ENCODE measurements around the gene PPP1CA.

The PPP1CA gene

GRCh38 chr11:67439321-67440228, 37.9 kb upstream of the PPP1CA start:
- Histone ChIP-seq H3K9ac (ENCODE audit: low read length) (no peak overlapping the region), H3K27me3 (ENCODE audit: control insufficient read depth, insufficient read depth, low read length) (no peaks in the 10 kb centered on the region), H3K4me1 (ENCODE audit: control insufficient read depth, low read depth, low read length) (no peaks in the 10 kb centered on the region), H3K4me3 (ENCODE audit: low read length) (no peak overlapping the region), H3K27ac (ENCODE audit: low read length) (no peak overlapping the region), H3K9me3 (ENCODE audit: control insufficient read depth, low read depth, low read length) (no peaks in the 10 kb centered on the region), H3K36me3 (ENCODE audit: control insufficient read depth, low read depth, low read length) (peaks cover 13% of the 10 kb centered on the region)

GRCh38 chr11:67438158-67438902, 36.7 kb upstream of the PPP1CA start:
- H3K9ac ChIP-seq (ENCODE audit: low read length) = no peak overlapping the region
- no peak overlapping the region for H3K4me3 ChIP-seq (ENCODE audit: low read length)
- H3K4me1 ChIP-seq (ENCODE audit: control insufficient read depth, low read depth, low read length) = no peaks in the 10 kb centered on the region

GRCh38 chr11:67437809-67438157, 36.1 kb upstream of the PPP1CA start:
- no peaks in the 10 kb centered on the region for H3K27me3 ChIP-seq (ENCODE audit: control insufficient read depth, insufficient read depth, low read length)
- no peak overlapping the region for H3K9ac ChIP-seq (ENCODE audit: low read length)
- H3K36me3 ChIP-seq (ENCODE audit: control insufficient read depth, low read depth, low read length) = peaks cover 28% of the 10 kb centered on the region
- H3K27ac ChIP-seq (ENCODE audit: low read length) = no peak overlapping the region
- no peaks in the 10 kb centered on the region for H3K4me1 ChIP-seq (ENCODE audit: control insufficient read depth, low read depth, low read length)
- H3K4me3 ChIP-seq (ENCODE audit: low read length) = no peak overlapping the region
- H3K9me3 ChIP-seq (ENCODE audit: control insufficient read depth, low read depth, low read length) = no peaks in the 10 kb centered on the region

More at GRCh38 chr11:67438158-67438902, 36.7 kb upstream of the PPP1CA start:
- Histone ChIP-seq H3K36me3 (ENCODE audit: control insufficient read depth, low read depth, low read length) (peaks cover 23% of the 10 kb centered on the region), H3K27me3 (ENCODE audit: control insufficient read depth, insufficient read depth, low read length) (no peaks in the 10 kb centered on the region), H3K9me3 (ENCODE audit: control insufficient read depth, low read depth, low read length) (no peaks in the 10 kb centered on the region), H3K27ac (ENCODE audit: low read length) (no peak overlapping the region)

- H3K4me1 ChIP-seq (ENCODE audit: control insufficient read depth, low read depth, low read length) = no peaks in the 10 kb centered on the region
- H3K27me3 ChIP-seq (ENCODE audit: control insufficient read depth, insufficient read depth, low read length) = no peaks in the 10 kb centered on the region
- no peak within 1 kb of the TSS for H3K9ac ChIP-seq (ENCODE audit: low read length)
- H3K36me3 ChIP-seq (ENCODE audit: control insufficient read depth, low read depth, low read length) = peaks cover 30% of the 10 kb centered on the region
- H3K9me3 ChIP-seq (ENCODE audit: control insufficient read depth, low read depth, low read length) = no peaks in the 10 kb centered on the region
- H3K4me3 ChIP-seq (ENCODE audit: low read length) = no peak within 1 kb of the TSS
- H3K27ac ChIP-seq (ENCODE audit: low read length) = peak within 1 kb of the TSS; percentile 30
These were observed 35.6 kb upstream of the PPP1CA start, which contains the start of gene PTPRCAP for GRCh38 chr11:67437082-67437808. Gene PTPRCAP (minus strand): TSS chr11:67437682. CDS start chr11:67437619, 63 bp downstream.

GRCh38 chr11:67436459-67437081, 34.9 kb upstream of the PPP1CA start:
- H3K9ac ChIP-seq (ENCODE audit: low read length) = no peak overlapping the region
- peak overlapping the region; percentile 30 for H3K27ac ChIP-seq (ENCODE audit: low read length)
- H3K36me3 ChIP-seq (ENCODE audit: control insufficient read depth, low read depth, low read length) = peaks cover 30% of the 10 kb centered on the region
- no peaks in the 10 kb centered on the region for H3K4me1 ChIP-seq (ENCODE audit: control insufficient read depth, low read depth, low read length)
- H3K9me3 ChIP-seq (ENCODE audit: control insufficient read depth, low read depth, low read length) = no peaks in the 10 kb centered on the region
- no peak overlapping the region for H3K4me3 ChIP-seq (ENCODE audit: low read length)
- H3K27me3 ChIP-seq (ENCODE audit: control insufficient read depth, insufficient read depth, low read length) = no peaks in the 10 kb centered on the region

GRCh38 chr11:67435727-67436458, 34.2 kb upstream of the PPP1CA start:
- Histone ChIP-seq H3K9ac (ENCODE audit: low read length) (no peak overlapping the region), H3K4me1 (ENCODE audit: control insufficient read depth, low read depth, low read length) (no peaks in the 10 kb centered on the region), H3K36me3 (ENCODE audit: control insufficient read depth, low read depth, low read length) (peaks cover 30% of the 10 kb centered on the region), H3K9me3 (ENCODE audit: control insufficient read depth, low read depth, low read length) (no peaks in the 10 kb centered on the region), H3K27ac (ENCODE audit: low read length) (no peak overlapping the region), H3K27me3 (ENCODE audit: control insufficient read depth, insufficient read depth, low read length) (no peaks in the 10 kb centered on the region), H3K4me3 (ENCODE audit: low read length) (no peak overlapping the region)

GRCh38 chr11:67435031-67435726, 33.5 kb upstream of the PPP1CA start:
- Histone ChIP-seq H3K27me3 (ENCODE audit: control insufficient read depth, insufficient read depth, low read length) (no peaks in the 10 kb centered on the region), H3K4me1 (ENCODE audit: control insufficient read depth, low read depth, low read length) (no peaks in the 10 kb centered on the region), H3K9ac (ENCODE audit: low read length) (no peak overlapping the region), H3K9me3 (ENCODE audit: control insufficient read depth, low read depth, low read length) (no peaks in the 10 kb centered on the region), H3K4me3 (ENCODE audit: low read length) (no peak overlapping the region), H3K36me3 (ENCODE audit: control insufficient read depth, low read depth, low read length) (peaks cover 24% of the 10 kb centered on the region), H3K27ac (ENCODE audit: low read length) (no peak overlapping the region)

GRCh38 chr11:67434395-67434881, 32.8 kb upstream of the PPP1CA start:
- no peak overlapping the region for H3K4me3 ChIP-seq (ENCODE audit: low read length)
- no peaks in the 10 kb centered on the region for H3K27me3 ChIP-seq (ENCODE audit: control insufficient read depth, insufficient read depth, low read length)
- H3K27ac ChIP-seq (ENCODE audit: low read length) = no peak overlapping the region
- no peaks in the 10 kb centered on the region for H3K4me1 ChIP-seq (ENCODE audit: control insufficient read depth, low read depth, low read length)
- no peak overlapping the region for H3K9ac ChIP-seq (ENCODE audit: low read length)
- H3K36me3 ChIP-seq (ENCODE audit: control insufficient read depth, low read depth, low read length) = peaks cover 24% of the 10 kb centered on the region
- H3K9me3 ChIP-seq (ENCODE audit: control insufficient read depth, low read depth, low read length) = no peaks in the 10 kb centered on the region

- H3K27me3 ChIP-seq (ENCODE audit: control insufficient read depth, insufficient read depth, low read length) = no peaks in the 10 kb centered on the region
- H3K36me3 ChIP-seq (ENCODE audit: control insufficient read depth, low read depth, low read length) = peaks cover 24% of the 10 kb centered on the region
- no peak overlapping the region for H3K4me3 ChIP-seq (ENCODE audit: low read length)
- H3K9me3 ChIP-seq (ENCODE audit: control insufficient read depth, low read depth, low read length) = no peaks in the 10 kb centered on the region
- H3K4me1 ChIP-seq (ENCODE audit: control insufficient read depth, low read depth, low read length) = no peaks in the 10 kb centered on the region
- H3K9ac ChIP-seq (ENCODE audit: low read length) = no peak overlapping the region
- no peak overlapping the region for H3K27ac ChIP-seq (ENCODE audit: low read length)
These were observed 32.1 kb upstream of the PPP1CA start for GRCh38 chr11:67433536-67434394.

Measured in iPS-18a (cell line).